Mammary epithelial cell (primary cell): ENCODE measurements around the gene GTSF1L.

Source experiments
- CTCF ChIP-seq, 2 donors: IDR thresholded peaks in 1 of 2; conservative IDR thresholded peaks in 1 of 2; 2 replicates each; pipeline ENCODE4 v1.5.1; 2011 to 2012; ENCODE audit warnings: inconsistent platforms in 2 of 2, low read length in 2 of 2, mild to moderate bottlenecking in 2 of 2, control low read depth in 1 of 2, low read depth in 1 of 2; ENCODE audit not compliant: insufficient read depth in 1 of 2; ENCODE audit errors: extremely low read depth in 1 of 2
- EZH2 ChIP-seq: IDR thresholded peaks from 2 replicates; pipeline ENCODE4 v1.6.1; 2012; ENCODE audit warnings: low read length, inconsistent platforms, borderline replicate concordance

- TF ChIP-seq CTCF (conservative IDR thresholded peaks at IDR 0.05 in 1 of 2, IDR thresholded peaks at IDR 0.05 in 1 of 2; ENCODE audit: extremely low read depth in 1 of 2, insufficient read depth in 1 of 2, low read depth in 1 of 2, low read length in 2 of 2), result no peak
- TF ChIP-seq EZH2, result no peak
Observed at GRCh38 chr20:43723186-43723585, 3.6 kb downstream of the GTSF1L start.
